Keratinocyte (primary cell): Measurements from ENCODE around the gene DCTD. TPM values are rescaled to one million over a fixed set of nuclear protein-coding genes. Genes with fewer than 3 reads are reported as not detected.

Experiments
- DNase-seq: peaks from one replicate; pipeline ENCODE4 v3.0.0-alpha.2; 2011; ENCODE audit warnings: low read depth, missing footprints, low spot score
- FAIRE-seq: peaks from 2 replicates; lab custom pipeline; 2011; peaks lifted over from hg19 to GRCh38; lab: Jason Lieb, UNC
- H2AFZ ChIP-seq: 2 replicates; pipeline ENCODE4 v1.6.0; 2012; ENCODE audit warnings: low read length, control low read depth, inconsistent platforms; ENCODE audit not compliant: control insufficient read depth
- H3K27ac ChIP-seq: 2 replicates; pipeline ENCODE4 v1.5.1; 2011; ENCODE audit warnings: low read length; ENCODE audit not compliant: control insufficient read depth, insufficient read depth
- H3K27me3 ChIP-seq: 3 replicates; pipeline ENCODE4 v1.6.0; 2011; ENCODE audit warnings: low read length; ENCODE audit not compliant: control insufficient read depth, insufficient read depth; ENCODE audit errors: extremely low read depth
- H3K36me3 ChIP-seq, 2 experiments: 2 replicates in 1 of 2; 3 replicates in 1 of 2; pipeline ENCODE4 v1.5.1; 2011; ENCODE audit warnings: low read length in 2 of 2, mild to moderate bottlenecking in 1 of 2; ENCODE audit not compliant: control insufficient read depth in 2 of 2, insufficient read depth in 2 of 2; ENCODE audit errors: extremely low read depth in 1 of 2
- H3K4me1 ChIP-seq: 3 replicates; pipeline ENCODE4 v1.5.1; 2011; ENCODE audit warnings: low read length; ENCODE audit not compliant: control insufficient read depth, insufficient read depth; ENCODE audit errors: extremely low read depth
- H3K4me2 ChIP-seq: 3 replicates; pipeline ENCODE4 v1.6.0; 2011; ENCODE audit warnings: low read depth, low read length; ENCODE audit not compliant: control insufficient read depth, insufficient read depth; ENCODE audit errors: extremely low read depth
- H3K4me3 ChIP-seq, 3 experiments: fragments of 200-600 bp in 1 of 3; sonication (generic) in 1 of 3; 2 replicates in 2 of 3; 3 replicates in 1 of 3; pipeline ENCODE4 v1.5.1; 2011 to 2016; ENCODE audit warnings: low read length in 3 of 3, mild to moderate bottlenecking in 3 of 3, control low read depth in 2 of 3, inconsistent platforms in 1 of 3, low read depth in 1 of 3, mixed read lengths in 1 of 3, mixed run types in 1 of 3, moderate library complexity in 1 of 3; ENCODE audit not compliant: control insufficient read depth in 2 of 3, insufficient read depth in 2 of 3; ENCODE audit errors: extremely low read depth in 1 of 3
- H3K79me2 ChIP-seq: 2 replicates; pipeline ENCODE4 v1.6.0; 2012; ENCODE audit warnings: low read length; ENCODE audit not compliant: control insufficient read depth, insufficient read depth
- H3K9ac ChIP-seq: 3 replicates; pipeline ENCODE4 v1.6.0; 2011; ENCODE audit warnings: low read length; ENCODE audit not compliant: control insufficient read depth, insufficient read depth; ENCODE audit errors: extremely low read depth
- H3K9me1 ChIP-seq: 3 replicates; pipeline ENCODE4 v1.6.0; 2011; ENCODE audit warnings: low read length; ENCODE audit not compliant: control insufficient read depth, insufficient read depth; ENCODE audit errors: extremely low read depth
- H3K9me3 ChIP-seq: 2 replicates; pipeline ENCODE4 v1.5.1; 2012; ENCODE audit warnings: low read depth, low read length; ENCODE audit not compliant: control insufficient read depth
- H4K20me1 ChIP-seq: 3 replicates; pipeline ENCODE4 v1.6.0; 2011; ENCODE audit warnings: low read length; ENCODE audit not compliant: control insufficient read depth, insufficient read depth; ENCODE audit errors: extremely low read depth
- EZH2 ChIP-seq: IDR thresholded peaks from one replicate; pipeline ENCODE4 v1.6.1; 2012; ENCODE audit warnings: inconsistent platforms, mild to moderate bottlenecking, low read length, moderate library complexity
- dilution Hi-C: fragments of 300-500 bp; cut with MboI; formaldehyde crosslinking; loops from one replicate; pipeline ENCODE4 v1.7.0; 2020; ENCODE audit warnings: low sequenced_read_pairs; ENCODE audit not compliant: extremely low pct_ligation_motif_present
- polyA plus RNA-seq, 5 experiments: library from polyadenylated mRNA; depleted of rRNA in 3 of 5; stranded (reverse) in 3 of 5; stranded (forward) in 1 of 5; unstranded in 1 of 5; fragments of >200 nt; gene quantifications; 1 replicate in 1 of 5; 2 replicates in 3 of 5; 3 replicates in 1 of 5; pipeline versions ENCODE4 v1.2.1 to v1.2.3, GENCODE V29; 2011 to 2012; ENCODE audit warnings: missing spikeins in 2 of 5, low read depth in 1 of 5, low replicate concordance in 1 of 5
- TF ChIP-seq, protein P1 (sequence below), 3 experiments: IDR thresholded peaks in 1 of 3; conservative IDR thresholded peaks in 1 of 3; optimal IDR thresholded peaks in 1 of 3; 2 replicates in 2 of 3; 3 replicates in 1 of 3; pipeline versions ENCODE3 to v1.5.1; 2011; ENCODE audit warnings: low read length in 3 of 3, mild to moderate bottlenecking in 3 of 3, moderate library complexity in 2 of 3, control low read depth in 1 of 3, inconsistent platforms in 1 of 3; ENCODE audit not compliant: insufficient read depth in 2 of 3; ENCODE audit errors: extremely low read depth in 1 of 3

The DCTD gene
- polyA plus RNA-seq, 1 donor (not counting 4 experiments of a cell fraction or from before 2014, with no cell fraction given), result 119 TPM

DNA sequence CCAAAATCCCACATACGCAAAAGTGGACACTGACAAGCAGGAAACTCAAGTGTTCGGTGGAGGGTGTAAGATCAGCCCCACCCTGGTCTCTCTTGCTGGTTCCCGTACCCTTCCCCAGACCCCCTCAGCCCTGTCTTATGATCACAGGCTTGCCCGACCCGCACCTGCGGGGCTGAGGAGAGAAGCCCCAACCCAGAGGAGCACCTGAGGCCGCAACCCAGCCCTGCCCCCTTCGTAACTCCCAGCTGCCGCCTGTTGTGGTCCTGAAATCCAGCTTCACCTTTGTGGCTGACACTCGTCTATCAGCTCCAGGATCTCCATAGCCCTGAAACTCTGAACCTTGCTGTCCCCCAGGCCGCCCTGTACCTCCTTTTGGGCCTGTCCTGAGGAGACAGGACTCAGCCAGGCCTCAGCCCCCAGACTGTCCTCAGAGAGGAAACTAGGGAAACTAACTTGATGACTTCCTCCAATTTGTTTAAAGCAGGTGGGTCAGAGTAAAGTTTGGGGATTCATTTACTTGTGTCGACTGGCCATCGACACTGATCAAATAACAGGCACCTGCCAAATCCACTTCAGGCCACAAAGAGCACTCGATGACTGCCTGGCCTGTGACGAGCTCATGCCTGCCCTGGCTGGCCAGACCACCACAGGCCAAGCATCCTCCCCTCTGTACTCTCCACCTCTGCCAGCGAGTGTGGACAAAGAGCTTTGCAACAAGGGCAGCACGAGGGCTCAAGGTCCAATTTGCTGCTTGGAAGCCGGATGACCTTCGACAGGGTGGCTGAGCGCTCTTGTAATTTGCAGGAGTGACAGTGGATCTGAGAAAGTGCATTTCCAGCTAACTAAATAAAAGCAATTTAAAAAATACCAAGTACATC lies 19.3 kb downstream of the DCTD start:
- FAIRE-seq, result no peak
- no peak overlapping the region for H3K27ac ChIP-seq

DNA sequence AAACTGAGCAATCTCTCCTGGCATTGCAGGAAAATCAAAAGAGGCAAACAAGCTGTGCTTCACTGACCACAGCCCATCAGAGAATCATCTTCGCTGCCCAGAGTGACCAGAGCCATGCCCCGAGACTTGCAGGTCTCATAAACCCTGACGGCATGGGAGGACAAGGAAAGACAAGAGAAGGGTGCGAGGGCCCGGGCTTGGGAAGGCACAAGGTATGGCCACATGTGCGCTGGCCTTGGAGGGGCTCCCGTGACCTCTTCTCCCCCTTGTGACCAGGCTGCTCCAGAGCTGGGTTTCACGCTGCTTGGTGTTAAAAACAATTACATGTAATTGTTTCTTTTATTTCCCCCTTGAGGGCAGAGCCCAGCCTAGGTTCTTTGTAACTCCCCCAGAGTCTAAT lies 20.8 kb downstream of the DCTD start:
- DNase-seq (no peak), FAIRE-seq (no peak)
- Histone ChIP-seq H3K4me3 (no peak overlapping the region), H3K9me1 (no peaks in the 10 kb centered on the region), H3K9me3 (no peaks in the 10 kb centered on the region), H4K20me1 (no peaks in the 10 kb centered on the region), H2AFZ (no peak overlapping the region), H3K79me2 (no peaks in the 10 kb centered on the region), H3K4me1 (no peaks in the 10 kb centered on the region), H3K27ac (no peak overlapping the region), H3K4me2 (no peak overlapping the region), H3K36me3 (peaks cover 10 to 25% of the 10 kb centered on the region in 2 experiments), H3K9ac (no peak overlapping the region), H3K27me3 (no peaks in the 10 kb centered on the region)
- TF ChIP-seq EZH2, result no peak
- TF ChIP-seq, protein P1, sequence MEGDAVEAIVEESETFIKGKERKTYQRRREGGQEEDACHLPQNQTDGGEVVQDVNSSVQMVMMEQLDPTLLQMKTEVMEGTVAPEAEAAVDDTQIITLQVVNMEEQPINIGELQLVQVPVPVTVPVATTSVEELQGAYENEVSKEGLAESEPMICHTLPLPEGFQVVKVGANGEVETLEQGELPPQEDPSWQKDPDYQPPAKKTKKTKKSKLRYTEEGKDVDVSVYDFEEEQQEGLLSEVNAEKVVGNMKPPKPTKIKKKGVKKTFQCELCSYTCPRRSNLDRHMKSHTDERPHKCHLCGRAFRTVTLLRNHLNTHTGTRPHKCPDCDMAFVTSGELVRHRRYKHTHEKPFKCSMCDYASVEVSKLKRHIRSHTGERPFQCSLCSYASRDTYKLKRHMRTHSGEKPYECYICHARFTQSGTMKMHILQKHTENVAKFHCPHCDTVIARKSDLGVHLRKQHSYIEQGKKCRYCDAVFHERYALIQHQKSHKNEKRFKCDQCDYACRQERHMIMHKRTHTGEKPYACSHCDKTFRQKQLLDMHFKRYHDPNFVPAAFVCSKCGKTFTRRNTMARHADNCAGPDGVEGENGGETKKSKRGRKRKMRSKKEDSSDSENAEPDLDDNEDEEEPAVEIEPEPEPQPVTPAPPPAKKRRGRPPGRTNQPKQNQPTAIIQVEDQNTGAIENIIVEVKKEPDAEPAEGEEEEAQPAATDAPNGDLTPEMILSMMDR (optimal IDR thresholded peaks at IDR 0.05 in 1 of 3, IDR thresholded peaks at IDR 0.05 in 1 of 3, conservative IDR thresholded peaks at IDR 0.05 in 1 of 3; ENCODE audit: extremely low read depth in 1 of 3, insufficient read depth in 2 of 3, low read length in 3 of 3), result no peak
- dilution Hi-C loops, result no loop called here

More for the DNA sequence above, 19.3 kb downstream of the DCTD start:
- Histone ChIP-seq H3K27me3 (no peaks in the 10 kb centered on the region), H3K79me2 (no peaks in the 10 kb centered on the region), H3K4me2 (no peak overlapping the region), H2AFZ (no peak overlapping the region), H3K9ac (no peak overlapping the region), H3K9me3 (no peaks in the 10 kb centered on the region), H3K36me3 (peaks cover 11 to 25% of the 10 kb centered on the region in 2 experiments), H3K4me1 (no peaks in the 10 kb centered on the region), H4K20me1 (no peaks in the 10 kb centered on the region), H3K9me1 (no peaks in the 10 kb centered on the region), H3K4me3 (no peak overlapping the region)
- dilution Hi-C loops, result no loop called here
- no peak for DNase-seq
- TF ChIP-seq, protein P1 (optimal IDR thresholded peaks at IDR 0.05 in 1 of 3, IDR thresholded peaks at IDR 0.05 in 1 of 3, conservative IDR thresholded peaks at IDR 0.05 in 1 of 3; ENCODE audit: extremely low read depth in 1 of 3, insufficient read depth in 2 of 3, low read length in 3 of 3), result no peak
- TF ChIP-seq EZH2, result no peak
